HCEC 1CT (cell line): ENCODE results near the gene PTPRN.
"Not testable (repeated sequence)": the region's sequence is repeated elsewhere in the genome, so short reads cannot be mapped to it uniquely, and the experiment has no call there.

Experiments used
- DNase-seq: peaks from one replicate; pipeline ENCODE4 v3.0.0-alpha.2; 2017

PTPRN gene

DNA sequence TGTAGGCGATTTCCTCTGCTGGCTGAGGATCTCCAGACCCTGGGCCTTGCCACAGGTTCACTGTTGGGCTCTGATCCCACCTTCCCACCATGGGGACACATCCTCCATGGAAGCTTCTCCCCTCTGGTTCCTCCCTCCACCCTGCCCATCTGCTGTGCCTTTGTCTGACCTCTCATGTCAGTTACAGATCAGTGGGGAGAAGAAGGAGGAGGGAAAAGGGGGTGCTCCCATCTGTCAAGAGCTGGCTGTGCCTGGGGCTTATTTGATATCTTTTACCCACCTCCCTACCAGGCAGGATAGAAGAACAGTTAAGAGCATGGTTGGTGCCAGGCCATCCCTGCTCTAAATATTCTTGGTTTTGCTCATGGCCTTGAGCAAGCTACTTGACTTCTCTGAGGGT, 42.3 kb downstream of the PTPRN start:
- DNase-seq, result no peak

DNA sequence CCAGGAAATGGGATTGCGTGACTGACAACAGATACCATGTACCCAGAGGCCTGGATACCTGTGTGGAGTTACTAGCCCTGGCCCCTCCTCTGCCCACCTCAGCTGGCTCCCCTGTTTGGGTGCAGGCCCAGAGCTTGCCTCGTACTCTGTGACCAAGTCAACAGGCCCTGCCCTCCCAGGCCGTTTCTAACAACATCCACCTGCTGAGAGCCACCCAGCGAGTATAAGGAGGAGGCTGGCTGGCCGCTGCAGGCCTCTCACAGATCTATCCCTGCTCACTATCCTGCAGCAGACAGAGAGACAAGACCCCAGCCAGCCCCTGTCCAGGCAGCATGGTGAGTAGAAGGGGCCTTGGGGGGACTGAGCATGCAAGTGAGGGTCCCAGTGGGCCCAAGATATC, 43.0 kb downstream of the PTPRN start:
- no peak for DNase-seq

DNA sequence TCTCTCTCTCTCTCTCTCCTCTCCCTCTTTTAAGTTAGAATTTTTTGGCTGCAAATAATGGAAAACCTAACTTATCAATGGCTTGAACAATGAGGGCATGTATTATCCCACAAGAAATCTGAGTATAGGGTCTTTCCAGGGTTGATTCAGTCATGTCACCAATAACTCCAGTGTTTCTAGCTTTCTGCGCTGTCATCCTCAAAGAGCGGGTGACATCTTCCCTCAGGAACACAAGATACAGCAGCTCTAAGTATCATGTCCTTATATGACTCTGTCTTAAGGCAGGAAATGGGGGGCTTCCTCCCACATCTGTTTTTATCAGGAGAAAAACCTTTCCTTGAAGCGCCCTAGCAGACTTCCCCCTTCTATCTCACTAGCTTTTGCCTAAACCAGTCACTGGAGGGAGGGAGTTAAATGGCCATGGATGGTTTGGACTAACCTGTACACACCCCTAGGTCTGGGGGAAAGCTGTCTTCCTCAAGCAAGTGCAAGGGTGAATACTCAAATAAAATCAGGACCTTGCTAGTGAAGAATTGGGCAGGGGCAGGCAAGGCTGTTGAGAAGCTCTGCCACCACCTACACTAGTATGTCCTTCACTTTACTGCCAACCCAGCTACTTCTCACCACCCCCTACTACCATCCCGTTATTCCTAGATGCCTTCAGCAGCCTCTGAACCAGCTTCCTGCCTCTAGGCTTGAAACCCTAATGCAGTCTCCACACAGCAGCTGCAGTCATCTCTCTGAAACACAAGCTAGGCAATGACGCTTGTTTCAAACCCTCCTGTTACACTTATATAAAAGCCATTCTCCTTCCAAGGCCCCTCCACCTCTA, 48.0 kb downstream of the PTPRN start:
- no peak for DNase-seq

DNA sequence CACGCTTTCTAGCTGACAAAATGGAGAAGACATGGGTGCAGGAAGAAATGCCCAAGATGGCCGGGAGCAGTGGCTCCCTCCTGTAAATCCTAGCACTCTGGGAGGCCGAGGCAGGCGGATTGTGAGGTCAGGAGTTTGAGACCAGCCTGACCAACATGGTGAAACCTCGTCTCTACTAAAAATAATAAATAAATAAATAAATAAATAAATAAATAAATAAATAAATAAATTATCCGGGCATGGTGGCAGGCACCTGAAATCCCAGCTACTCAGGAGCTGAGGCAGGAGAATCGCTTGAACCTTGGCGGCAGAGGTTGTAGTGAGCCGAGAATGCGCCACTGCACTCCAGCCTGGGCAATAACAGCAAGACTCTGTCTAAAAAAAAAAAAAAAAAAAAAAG, 50.3 kb downstream of the PTPRN start:
- not testable (repeated sequence) for DNase-seq

DNA sequence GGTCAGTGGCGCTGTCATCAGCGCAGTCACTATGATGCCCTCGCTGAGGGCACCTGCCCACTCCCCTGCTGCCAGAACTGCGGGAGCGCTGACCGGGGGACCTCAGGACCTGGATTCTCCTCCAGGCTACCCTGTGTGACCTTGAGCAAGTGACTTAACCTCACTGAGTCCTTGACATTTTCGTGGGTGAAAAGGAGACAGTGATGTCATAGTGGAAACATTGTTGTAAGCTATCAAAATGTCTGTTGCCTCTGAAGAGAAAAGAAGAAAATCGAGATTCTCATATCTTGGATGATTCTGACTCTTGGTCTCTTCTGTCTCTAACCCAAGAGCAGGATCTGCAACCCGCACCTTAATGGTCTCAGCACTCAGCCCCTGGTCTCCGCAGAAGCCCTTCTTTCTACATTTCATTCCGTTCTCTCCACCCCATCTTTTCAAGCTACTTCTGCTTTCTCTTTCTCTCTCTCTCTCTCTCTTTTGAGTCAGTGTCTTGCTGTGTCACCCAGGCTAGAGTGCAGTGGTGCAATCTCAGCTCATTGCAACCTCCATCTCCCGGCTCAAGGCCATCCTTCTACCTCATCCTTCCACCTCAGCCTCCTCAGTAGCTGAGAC, 54.5 kb downstream of the PTPRN start:
- DNase-seq, result no peak

DNA sequence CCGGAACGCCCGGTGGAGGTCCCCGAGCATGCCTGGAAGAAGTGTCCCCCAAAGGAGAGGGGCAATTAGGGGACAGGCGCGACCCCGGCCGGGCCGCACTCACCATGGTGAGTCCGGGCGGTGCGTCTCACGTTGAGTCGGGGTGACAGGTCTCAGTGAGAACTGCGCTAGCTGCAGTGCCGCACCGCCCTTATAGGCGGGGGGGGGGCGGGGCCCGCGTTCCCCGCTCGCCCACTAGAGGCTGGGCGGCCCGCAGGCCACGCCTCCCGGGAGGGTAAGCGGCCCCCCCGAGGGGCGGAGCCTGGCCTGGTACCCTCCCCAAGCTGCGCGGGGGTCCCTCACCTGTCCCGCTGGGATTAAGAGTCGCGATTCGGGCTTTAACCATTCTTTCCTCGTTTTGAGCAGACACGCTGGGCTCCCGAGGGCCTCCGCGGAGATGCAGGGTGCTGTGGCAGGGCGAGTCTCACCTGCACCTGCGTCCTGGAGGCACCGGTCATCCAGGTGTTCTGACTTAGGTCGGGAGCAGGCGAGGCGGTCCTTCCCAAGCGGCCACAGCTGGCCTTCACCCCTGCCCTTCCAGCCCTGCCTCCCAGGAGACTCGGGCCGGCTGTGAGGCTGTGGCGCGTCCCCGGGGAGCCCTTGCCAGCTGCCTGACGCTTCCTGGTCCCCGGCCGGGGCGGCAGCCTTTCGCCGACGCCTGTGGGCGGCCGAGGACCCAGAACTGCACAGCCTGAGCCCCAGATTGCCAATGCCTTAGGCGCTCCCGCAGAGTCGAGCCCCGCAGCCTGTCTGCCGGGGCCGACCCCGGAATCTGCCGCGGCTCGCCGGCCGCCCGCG, 55.2 kb downstream of the PTPRN start, which contains the start of gene TUBA4A:
TSS of gene TUBA4A (minus strand) at position 166 of the 837 bp plus-strand sequence. CDS start at position 106, 60 bp downstream.
- peak; percentile 54 for DNase-seq

DNA sequence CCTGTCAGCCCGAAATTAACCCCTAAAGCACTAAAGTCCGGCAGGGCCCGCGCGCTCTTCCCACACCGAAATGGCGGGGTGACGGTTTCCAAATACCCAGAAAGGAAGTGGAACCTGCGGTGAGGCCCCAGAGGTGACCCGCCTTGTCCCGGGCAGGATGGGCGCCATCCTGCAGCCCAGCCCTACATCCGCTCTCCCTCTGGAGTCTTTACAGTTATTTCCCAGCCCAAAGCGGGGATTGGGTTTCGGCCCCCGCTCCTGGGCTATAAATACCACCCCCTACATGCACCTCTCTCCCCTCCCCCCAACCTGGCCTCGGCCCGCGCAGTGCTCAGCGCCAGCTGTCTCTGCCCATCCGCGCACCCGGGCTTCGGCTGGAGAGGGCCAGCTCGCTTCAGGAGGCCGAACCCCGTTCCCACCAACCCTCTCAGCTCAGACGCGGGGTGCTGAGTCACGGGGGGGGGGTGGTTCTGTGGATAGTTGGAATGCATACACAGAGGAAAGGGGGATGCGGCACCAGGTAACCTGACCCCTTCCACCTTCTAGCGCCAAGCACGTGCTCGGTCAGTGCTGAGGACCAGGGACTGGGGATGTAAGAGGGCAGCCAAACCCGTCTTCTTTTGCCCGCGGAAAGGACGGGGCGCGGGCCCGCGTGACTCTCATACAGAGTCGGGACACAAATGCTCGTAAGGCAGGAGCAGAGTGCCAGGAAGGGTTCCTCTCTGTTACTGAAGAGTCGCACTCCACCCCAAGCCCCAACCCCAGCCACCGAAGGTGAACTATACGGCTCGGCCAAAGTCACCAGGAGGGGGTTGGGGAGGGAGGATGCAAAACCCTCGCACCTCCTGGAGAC, 56.1 kb downstream of the PTPRN start, which contains the start of gene TUBA4B:
TSS of gene TUBA4B (plus strand) at position 344 of the 853 bp plus-strand sequence. CDS start at position 509, 165 bp downstream.
- DNase-seq, result peak; percentile 37

DNA sequence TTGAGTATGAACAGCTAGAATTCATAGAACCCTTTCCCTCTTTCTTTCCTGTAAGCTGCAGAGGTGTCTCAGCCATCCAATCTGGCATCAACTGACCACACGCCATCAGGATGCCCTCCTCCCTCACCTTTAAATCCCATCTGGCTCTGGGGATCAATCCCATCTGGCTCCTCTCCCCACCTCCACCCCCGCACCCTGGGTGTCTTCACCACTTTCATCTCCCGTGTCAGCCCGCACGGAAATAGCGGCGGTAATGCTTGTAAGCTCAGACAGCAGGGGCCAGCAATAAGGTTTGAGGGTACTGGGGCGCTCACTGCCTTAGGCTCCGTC, 56.7 kb downstream of the PTPRN start:
- DNase-seq, result no peak

DNA sequence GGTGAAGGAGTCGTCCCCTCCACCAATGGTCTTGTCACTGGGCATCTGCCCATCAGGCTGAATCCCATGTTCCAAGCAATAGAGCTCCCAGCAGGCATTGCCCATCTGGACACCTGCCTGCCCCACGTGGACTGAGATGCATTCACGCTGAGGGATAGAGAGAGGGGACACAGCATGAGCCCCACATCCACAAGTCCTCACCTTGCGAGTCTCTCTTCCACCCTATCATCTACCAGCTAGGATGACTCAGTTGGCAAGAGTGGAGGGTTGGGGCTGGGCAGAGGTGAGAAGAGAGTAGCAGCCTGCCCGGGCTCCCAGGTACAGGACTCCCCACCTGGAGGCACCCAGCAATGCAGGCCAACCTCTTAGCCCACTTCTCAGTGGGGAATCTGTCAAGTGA, 57.1 kb downstream of the PTPRN start:
- no peak for DNase-seq

DNA sequence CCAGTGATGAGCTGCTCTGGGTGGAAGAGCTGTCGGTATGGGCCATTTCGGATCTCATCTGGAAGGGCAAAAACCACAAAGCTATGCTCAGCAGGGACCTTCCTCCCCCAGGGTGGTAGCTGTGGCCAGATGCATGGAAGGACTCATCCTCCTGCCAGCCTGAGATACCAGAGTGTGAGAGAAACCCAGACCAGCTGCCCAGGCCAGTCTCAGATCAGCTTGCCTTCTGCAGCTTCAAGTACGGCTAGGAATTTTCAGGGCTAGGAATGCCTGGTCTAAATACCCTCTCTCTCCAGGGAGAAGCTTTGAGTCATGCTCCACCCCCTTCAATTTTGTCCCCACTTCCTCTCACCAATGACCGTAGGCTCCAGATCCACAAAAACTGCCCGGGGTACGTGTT, 57.5 kb downstream of the PTPRN start:
- no peak for DNase-seq

DNA sequence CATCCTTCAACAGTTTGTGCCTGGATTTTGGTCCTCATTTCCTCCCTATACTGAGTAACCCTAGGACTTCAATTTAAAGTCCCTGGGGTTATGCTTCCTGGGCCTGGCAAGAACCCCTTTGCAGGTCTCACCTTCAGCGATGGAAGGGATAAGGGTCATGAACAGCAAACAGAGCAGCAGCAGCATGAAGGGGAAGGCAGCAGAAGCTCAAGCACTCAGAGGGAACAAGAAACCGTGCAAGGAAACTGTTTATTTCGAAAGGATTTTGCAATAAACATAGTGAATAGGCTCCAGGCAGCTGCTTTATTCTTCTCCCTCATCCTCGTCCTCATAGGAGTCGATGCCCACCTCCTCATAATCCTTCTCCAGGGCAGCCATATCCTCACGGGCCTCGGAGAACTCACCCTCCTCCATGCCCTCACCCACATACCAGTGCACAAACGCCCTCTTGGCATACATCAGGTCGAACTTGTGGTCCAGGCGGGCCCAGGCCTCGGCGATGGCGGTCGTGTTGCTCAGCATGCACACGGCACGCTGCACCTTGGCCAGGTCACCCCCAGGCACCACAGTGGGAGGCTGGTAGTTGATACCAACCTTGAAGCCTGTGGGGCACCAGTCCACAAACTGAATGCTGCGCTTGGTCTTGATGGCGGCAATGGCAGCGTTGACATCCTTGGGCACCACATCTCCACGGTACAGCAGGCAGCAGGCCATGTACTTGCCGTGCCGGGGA, 59.0 kb downstream of the PTPRN start:
- DNase-seq, result no peak

DNA sequence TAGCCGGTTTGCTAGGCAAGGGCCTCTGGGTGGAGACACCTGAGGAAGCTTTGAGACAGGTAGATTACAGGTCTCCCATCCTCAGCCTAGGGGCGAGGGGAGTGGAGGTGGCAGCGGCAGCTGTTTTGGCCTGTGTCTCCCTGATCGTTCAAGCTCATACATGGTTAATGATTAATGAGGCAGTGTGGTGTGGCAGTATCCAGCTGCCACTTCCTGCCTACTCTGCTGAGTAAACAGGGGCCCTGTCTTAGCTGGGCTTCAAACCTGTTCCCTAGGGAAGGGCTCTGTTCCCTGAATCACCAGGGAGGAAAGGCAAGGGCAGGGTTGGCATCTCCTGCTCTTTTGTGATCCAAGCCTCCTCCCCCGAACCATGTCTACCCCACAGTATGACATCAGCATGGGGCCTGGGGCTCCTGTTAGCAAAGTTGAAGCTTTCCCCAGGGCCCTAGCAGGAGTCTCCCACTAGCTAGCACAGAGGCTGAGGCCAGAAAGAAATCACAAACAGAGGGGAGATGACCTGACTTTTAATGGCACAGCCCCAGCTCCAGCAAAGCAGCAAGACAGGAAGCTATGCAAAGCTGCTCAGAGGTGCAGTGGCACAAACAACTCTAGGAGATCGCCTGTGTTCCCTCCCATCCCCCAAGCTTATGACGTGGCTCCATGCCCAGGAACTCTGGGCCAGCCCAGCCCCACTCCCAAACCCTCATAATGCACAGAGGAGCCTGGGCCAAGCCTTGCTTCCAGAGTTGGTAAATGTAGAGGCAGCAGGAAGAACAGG, 59.8 kb downstream of the PTPRN start:
- peak; percentile 71 for DNase-seq

DNA sequence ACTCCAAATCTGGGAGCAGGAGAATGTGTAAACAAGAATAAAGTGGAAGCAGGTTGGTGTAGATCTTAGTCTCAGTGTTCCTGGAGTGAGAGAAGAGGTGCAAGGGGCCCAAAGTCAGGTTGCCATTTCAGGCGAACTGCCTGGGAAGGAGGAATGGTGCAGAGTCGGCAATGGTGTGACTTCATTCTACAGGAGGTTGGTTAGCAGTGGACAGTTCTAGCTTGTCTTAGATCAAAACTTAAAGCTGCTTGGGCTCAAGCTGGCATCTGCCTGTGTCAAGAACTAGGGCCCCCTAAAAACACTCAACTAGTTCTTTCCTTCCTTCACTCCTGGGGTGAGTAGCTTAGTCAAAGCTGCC, 60.4 kb downstream of the PTPRN start:
- DNase-seq, result no peak

DNA sequence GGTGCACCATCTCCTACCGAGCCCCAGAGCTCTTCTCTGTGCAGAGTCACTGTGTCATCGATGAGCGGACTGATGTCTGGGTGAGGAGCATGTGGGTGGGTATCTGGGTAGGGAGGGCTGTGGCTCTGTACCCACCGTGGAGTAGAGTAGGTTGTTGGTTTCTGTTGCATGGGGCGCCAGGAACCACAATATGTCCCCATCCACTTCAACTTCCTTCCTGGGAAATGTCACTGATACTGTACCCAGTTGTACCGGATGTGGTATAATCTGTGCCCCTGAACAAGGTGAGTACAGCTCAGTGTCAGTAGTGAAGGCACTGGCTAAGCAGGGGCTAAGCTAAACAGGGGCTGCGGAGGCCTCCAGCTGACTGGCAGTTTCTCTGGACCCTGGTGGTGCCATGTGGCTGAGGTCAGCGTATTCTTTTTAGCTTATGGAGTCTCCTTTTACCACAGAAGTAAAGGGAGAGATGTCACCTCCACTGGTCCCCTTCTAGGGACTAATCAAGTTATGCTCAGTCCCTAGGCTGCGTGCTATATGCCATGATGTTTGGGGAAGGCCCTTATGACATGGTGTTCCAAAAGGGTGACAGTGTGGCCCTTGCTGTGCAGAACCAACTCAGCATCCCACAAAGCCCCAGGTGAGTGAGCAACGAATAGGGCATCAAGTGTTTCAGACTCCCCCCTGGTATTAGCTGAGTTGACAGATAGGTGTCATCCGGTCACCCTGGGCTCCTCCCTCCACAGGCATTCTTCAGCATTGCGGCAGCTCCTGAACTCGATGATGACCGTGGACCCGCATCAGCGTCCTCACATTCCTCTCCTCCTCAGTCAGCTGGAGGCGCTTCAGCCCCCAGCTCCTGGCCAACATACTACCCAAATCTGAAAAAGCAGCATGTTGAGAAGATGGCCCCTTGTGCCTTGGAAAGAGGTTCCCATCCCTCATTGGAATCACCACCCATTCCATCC, 61.2 kb downstream of the PTPRN start:
- DNase-seq, result no peak

DNA sequence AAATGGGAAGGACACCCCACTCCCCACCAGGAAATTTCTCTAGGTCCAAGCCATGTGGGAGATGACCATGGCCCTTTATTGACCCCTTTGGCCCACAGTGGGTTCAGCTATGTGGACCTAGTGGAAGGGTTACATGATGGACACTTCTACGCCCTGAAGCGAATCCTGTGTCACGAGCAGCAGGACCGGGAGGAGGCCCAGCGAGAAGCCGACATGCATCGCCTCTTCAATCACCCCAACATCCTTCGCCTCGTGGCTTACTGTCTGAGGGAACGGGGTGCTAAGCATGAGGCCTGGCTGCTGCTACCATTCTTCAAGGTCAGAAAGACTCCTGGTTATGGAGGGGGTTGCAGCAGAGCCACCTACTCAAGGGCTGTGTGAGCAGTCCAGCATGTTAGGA, 62.6 kb downstream of the PTPRN start:
- DNase-seq, result no peak

DNA sequence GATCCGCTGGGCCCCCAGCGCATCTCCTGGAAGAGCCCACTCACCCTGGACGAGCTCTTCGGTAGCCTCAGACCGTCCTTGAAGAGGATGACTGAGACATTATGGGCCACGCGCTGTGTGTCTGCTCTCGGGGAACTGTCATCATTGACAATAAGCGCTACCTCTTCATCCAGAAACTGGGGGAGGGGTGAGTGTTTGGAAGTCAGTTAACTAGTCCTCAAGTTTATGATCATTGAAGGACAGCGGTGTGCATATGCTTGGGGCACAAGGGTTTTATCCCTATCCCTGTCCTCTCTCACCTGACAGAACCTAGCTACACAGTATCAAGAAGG, 63.3 kb downstream of the PTPRN start:
- no peak for DNase-seq

DNA sequence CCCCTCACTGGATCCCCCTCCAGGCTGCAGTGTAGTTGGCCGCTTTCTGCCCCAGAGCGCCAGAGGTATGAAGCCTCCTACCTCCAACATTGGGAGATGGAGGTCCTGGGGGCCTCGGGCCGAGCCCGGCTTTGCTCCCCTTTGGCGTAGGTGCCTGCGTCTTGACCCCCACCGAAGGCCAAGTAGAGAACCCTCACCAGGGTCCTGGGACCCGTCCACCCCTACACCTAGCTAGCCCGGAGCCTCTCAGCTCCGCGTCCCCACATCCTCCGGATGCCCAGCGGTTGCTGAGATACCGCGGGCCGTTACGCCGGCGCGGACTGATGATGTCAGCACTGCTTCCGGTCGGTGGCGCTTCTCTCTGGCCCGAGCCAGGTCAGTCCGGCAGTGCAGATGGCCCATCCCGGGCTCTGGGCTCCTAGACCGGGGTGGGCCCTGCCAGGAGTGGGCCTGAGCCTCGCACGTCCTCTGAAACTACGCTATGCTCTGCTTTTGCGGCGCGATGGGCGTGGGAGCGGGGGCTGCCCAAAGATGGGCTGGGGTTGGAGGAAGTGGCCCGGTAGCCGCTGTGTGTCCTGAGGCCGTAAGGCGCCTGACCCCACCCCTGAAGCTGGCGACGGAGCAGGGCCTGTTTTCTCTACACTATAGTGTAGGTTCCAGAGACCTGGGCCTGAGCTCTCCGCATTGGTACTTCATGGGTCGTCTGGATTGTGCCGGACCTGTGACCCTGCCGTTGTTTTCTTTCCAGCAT, 63.9 kb downstream of the PTPRN start, which contains the start of the genes GLB1L and STK16:
TSS of gene GLB1L (minus strand) at position 297 of the 751 bp plus-strand sequence. CDS start 1,871 bp downstream, outside the sequence.
TSS of gene STK16 (plus strand) at position 332 of the 751 bp plus-strand sequence. CDS start 521 bp downstream, outside the sequence.
- DNase-seq, result peak; percentile 90

DNA sequence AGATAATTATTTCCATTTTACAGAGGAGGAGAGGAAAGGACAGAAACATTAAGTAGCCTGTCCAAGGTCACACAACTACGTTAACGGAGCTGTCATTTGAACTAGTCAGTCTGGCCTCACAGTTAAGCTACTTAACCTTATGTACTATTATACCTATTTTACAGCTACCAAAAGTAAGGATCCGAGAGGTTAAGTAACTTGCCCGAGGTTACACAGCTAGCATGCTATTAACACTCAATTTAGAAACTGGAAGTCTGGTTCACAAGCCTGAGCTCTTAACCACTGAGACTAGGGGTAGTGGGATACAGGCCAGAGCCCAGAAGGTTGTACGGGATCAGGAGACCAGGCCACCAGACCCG, 64.4 kb downstream of the PTPRN start:
- DNase-seq, result no peak

DNA sequence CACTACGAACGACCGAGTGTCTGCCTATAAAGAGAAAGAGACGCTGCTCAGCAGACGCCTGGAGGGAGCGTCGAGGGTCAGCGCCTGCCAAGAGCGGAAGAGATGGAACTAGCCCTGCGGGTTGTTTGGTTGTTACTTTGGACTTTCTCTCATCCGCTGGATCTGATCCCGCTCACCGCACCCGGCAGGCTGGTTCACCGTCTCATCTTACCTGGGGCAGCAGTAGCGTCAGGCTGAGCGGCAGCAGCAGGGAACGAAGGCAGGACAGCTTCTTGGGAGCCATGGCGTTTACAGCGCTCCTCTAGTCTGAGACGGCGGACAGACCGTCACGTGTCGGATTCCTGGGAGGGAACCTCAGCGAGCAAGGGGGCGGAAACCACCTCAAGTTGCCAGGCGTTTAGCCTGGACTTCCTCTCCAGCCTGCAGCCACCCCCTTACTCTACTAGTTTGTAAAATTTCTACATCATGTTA, 65.9 kb downstream of the PTPRN start:
- DNase-seq, result peak; percentile 35
